GM12892 (cell line): ENCODE data around the gene RNASE11.

Experiments used
- POLR2A ChIP-seq: IDR thresholded peaks from 2 replicates; pipeline ENCODE4 v1.6.1; 2011; ENCODE audit warnings: low read depth, low read length, control low read depth
- POLR2AphosphoS5 ChIP-seq: IDR thresholded peaks from 2 replicates; pipeline ENCODE4 v1.6.1; 2011; ENCODE audit warnings: low read depth, low read length, control low read depth

- TF ChIP-seq POLR2A (no peak), POLR2AphosphoS5 (no peak)
These were observed 16.3 kb upstream of the RNASE11 start for GRCh38 chr14:20603813-20604690.
